Panc1 (cell line): ENCODE results near the gene ARFIP2. TPM values are rescaled to one million over a fixed set of nuclear protein-coding genes. Genes with fewer than 3 reads are reported as not detected.

Experiments
- ATAC-seq: fragments of 200-7000 bp; cut with Tn5 transposase; 2 replicates; pipeline ENCODE4 v1.9.1; 2020; ENCODE audit warnings: mild to moderate bottlenecking, moderate library complexity
- BruUV-seq: library from RNA; stranded (reverse); fragments of 400-500 nt; replicated peaks from 2 replicates; lab custom pipeline; 2021; lab: Mats Ljungman, UMichigan
- CTCF ChIA-PET: fragments of 300-600 bp; sonication (Branson Sonifier 250); formaldehyde crosslinking; loops from one replicate; lab custom pipeline; 2022; ENCODE audit warnings: antibody characterized with exemption; lab: Charles Lee
- POLR2A ChIA-PET: fragments of 300-600 bp; sonication (Branson Sonifier 250); formaldehyde crosslinking; loops from one replicate; lab custom pipeline; 2022; ENCODE audit warnings: antibody characterized with exemption; lab: Charles Lee
- DNase-seq: peaks from one replicate; pipeline ENCODE4 v3.0.0-alpha.2; 2010; ENCODE audit warnings: low read depth, low spot score
- H3K27ac ChIP-seq: 2 replicates; pipeline ENCODE4 v1.5.1; 2011; ENCODE audit warnings: mild to moderate bottlenecking, low read length, inconsistent platforms
- H3K27me3 ChIP-seq: fragments of 200-500 bp; sonication (Bioruptor generic); 2 replicates; pipeline ENCODE4 v1.6.0; 2014; ENCODE audit warnings: low read length, inconsistent platforms; ENCODE audit not compliant: control insufficient read depth, insufficient read depth
- H3K36me3 ChIP-seq: fragments of 200-500 bp; sonication (Bioruptor generic); 2 replicates; pipeline ENCODE4 v1.5.1; 2014; ENCODE audit warnings: inconsistent platforms, mild to moderate bottlenecking, low read length, moderate library complexity; ENCODE audit not compliant: control insufficient read depth, insufficient read depth
- H3K4me1 ChIP-seq: 2 replicates; pipeline ENCODE4 v1.5.1; 2011; ENCODE audit warnings: inconsistent platforms, mild to moderate bottlenecking, low read length, moderate library complexity; ENCODE audit not compliant: control insufficient read depth, insufficient read depth
- H3K4me3 ChIP-seq, 2 experiments: 2 replicates each; pipeline ENCODE4 v1.5.1; 2011 to 2012; ENCODE audit warnings: low read depth in 2 of 2, low read length in 2 of 2, mild to moderate bottlenecking in 2 of 2, inconsistent platforms in 1 of 2, moderate library complexity in 1 of 2
- H3K9me3 ChIP-seq: fragments of 200-500 bp; sonication (Bioruptor generic); 2 replicates; pipeline ENCODE4 v1.5.1; 2014; ENCODE audit warnings: low read depth, mild to moderate bottlenecking, inconsistent platforms, low read length, moderate library complexity; ENCODE audit not compliant: control insufficient read depth, insufficient read depth
- CTCF ChIP-seq: fragments of 450-650 bp; IDR thresholded peaks from 2 replicates; pipeline ENCODE4 v1.5.1; 2017; ENCODE audit warnings: mild to moderate bottlenecking
- POLR2AphosphoS5 ChIP-seq: IDR thresholded peaks from 2 replicates; pipeline ENCODE4 v1.6.1; 2012; ENCODE audit warnings: mild to moderate bottlenecking, low read depth, low read length, moderate library complexity
- SIN3A ChIP-seq: IDR thresholded peaks from 2 replicates; pipeline ENCODE4 v1.6.1; 2012; ENCODE audit warnings: low read depth, mild to moderate bottlenecking, low read length, moderate library complexity, borderline replicate concordance; ENCODE audit not compliant: insufficient read depth
- TCF7L2 ChIP-seq: IDR thresholded peaks from 2 replicates; pipeline ENCODE4 v1.6.1; 2011; ENCODE audit warnings: mild to moderate bottlenecking, low read depth, low read length, inconsistent platforms
- in situ Hi-C: cut with HindIII; loops from 2 replicates; pipeline ENCODE4 v1.10.0; 2016; ENCODE audit warnings: low sequenced_read_pairs, low pct_unique_long_range_greater_than_20kb
- intact Hi-C: fragments of 100-400 bp; cut with micrococcal nuclease; formaldehyde crosslinking; loops from one replicate; pipeline ENCODE4 v1.10.0; 2022; ENCODE audit not compliant: unreplicated experiment
- total RNA-seq: library from RNA; stranded (reverse); gene quantifications from one replicate; pipeline ENCODE4 v1.2.1, GENCODE V29; 2021; ENCODE audit not compliant: unreplicated experiment
- TF ChIP-seq, protein P1 (sequence below), 2 experiments: IDR thresholded peaks; 2 replicates each; pipeline ENCODE4 v1.6.1; 2011 to 2012; ENCODE audit warnings: low read depth in 2 of 2, control low read depth in 1 of 2, low read length in 1 of 2, mild to moderate bottlenecking in 1 of 2, moderate library complexity in 1 of 2; ENCODE audit not compliant: insufficient read depth in 1 of 2

ARFIP2 gene
- total RNA-seq, 1 experiment from 2014 or later = 116 TPM

- Histone ChIP-seq H3K27me3 (no peaks in the 10 kb centered on the region), H3K4me1 (no peaks in the 10 kb centered on the region), H3K36me3 (no peaks in the 10 kb centered on the region; the same call in 1 of the 2 replicates), H3K27ac (no peak overlapping the region), H3K9me3 (no peaks in the 10 kb centered on the region), H3K4me3 (no peak overlapping the region)
- ChIA-PET CTCF (interaction anchor here (1.0 kb wide), 1 partner anchor 73 kb away, joined by 4 read pairs; no protein-coding TSS in a partner anchor), POLR2A (no interaction called here)
- ATAC-seq = no peak
- TF ChIP-seq SIN3A (no peak), CTCF (no peak), TCF7L2 (no peak), POLR2AphosphoS5 (no peak)
- TF ChIP-seq, protein P1, sequence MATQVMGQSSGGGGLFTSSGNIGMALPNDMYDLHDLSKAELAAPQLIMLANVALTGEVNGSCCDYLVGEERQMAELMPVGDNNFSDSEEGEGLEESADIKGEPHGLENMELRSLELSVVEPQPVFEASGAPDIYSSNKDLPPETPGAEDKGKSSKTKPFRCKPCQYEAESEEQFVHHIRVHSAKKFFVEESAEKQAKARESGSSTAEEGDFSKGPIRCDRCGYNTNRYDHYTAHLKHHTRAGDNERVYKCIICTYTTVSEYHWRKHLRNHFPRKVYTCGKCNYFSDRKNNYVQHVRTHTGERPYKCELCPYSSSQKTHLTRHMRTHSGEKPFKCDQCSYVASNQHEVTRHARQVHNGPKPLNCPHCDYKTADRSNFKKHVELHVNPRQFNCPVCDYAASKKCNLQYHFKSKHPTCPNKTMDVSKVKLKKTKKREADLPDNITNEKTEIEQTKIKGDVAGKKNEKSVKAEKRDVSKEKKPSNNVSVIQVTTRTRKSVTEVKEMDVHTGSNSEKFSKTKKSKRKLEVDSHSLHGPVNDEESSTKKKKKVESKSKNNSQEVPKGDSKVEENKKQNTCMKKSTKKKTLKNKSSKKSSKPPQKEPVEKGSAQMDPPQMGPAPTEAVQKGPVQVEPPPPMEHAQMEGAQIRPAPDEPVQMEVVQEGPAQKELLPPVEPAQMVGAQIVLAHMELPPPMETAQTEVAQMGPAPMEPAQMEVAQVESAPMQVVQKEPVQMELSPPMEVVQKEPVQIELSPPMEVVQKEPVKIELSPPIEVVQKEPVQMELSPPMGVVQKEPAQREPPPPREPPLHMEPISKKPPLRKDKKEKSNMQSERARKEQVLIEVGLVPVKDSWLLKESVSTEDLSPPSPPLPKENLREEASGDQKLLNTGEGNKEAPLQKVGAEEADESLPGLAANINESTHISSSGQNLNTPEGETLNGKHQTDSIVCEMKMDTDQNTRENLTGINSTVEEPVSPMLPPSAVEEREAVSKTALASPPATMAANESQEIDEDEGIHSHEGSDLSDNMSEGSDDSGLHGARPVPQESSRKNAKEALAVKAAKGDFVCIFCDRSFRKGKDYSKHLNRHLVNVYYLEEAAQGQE (IDR thresholded peaks at IDR 0.05; ENCODE audit: insufficient read depth in 1 of 2, low read depth in 2 of 2, low read length in 1 of 2) = no peak
- intact Hi-C loops = no loop called here
- in situ Hi-C loops = no loop called here
- no TSS peak for BruUV-seq
- no peak for DNase-seq
Observed at GRCh38 chr11:6452219-6452618, 28.9 kb downstream of the ARFIP2 start.

DNA sequence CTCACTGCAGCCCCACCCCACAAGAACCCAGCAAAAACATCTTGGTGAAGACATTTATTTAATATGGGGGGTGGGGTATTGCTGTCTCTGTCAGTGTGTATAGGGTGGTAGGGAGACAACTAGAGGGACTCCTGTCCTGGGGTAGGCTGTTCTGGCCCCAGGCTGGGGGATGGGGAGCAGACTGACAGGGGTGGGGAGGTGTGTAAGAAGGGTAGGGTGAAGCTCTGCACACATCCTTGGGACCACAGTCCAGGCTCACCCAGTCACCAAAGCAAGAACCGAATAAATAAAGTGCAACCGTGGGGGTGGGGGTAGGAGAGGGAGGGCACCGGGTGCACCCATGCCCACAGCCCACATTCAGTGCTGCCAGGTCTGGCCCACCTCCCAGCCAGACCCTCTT, 32.6 kb downstream of the ARFIP2 start:
- no peaks in the 10 kb centered on the region for H3K9me3 ChIP-seq
- no peaks in the 10 kb centered on the region; the same call in 1 of the 2 replicates for H3K36me3 ChIP-seq
- no peak for DNase-seq
- no peak overlapping the region for H3K27ac ChIP-seq
- no TSS peak for BruUV-seq
- H3K27me3 ChIP-seq = no peaks in the 10 kb centered on the region
- no peak overlapping the region for H3K4me3 ChIP-seq
- ATAC-seq = no peak
- no peak for TF ChIP-seq TCF7L2
- TF ChIP-seq POLR2AphosphoS5 = no peak
- TF ChIP-seq SIN3A = no peak
- TF ChIP-seq, protein P1 (IDR thresholded peaks at IDR 0.05; ENCODE audit: insufficient read depth in 1 of 2, low read depth in 2 of 2, low read length in 1 of 2) = no peak
- TF ChIP-seq CTCF = no peak
- POLR2A ChIA-PET = no interaction called here
- intact Hi-C loops (no loop called here), in situ Hi-C loops (no loop called here)
- CTCF ChIA-PET = interaction anchor here (1.9 kb wide), 1 partner anchor 69 kb away, joined by 6 read pairs; no protein-coding TSS in a partner anchor
- H3K4me1 ChIP-seq = no peaks in the 10 kb centered on the region
